HEK293T (cell line): ENCODE data around the gene CCDC102A.

Source experiments
- CTCF ChIA-PET: fragments of 350-600 bp; formaldehyde crosslinking; extraction: SDS; loops from one replicate; lab custom pipeline; 2021; ENCODE audit warnings: antibody characterized with exemption, inconsistent platforms; lab: Yijun Ruan, JAX
- POLR2A ChIA-PET: fragments of 350-600 bp; formaldehyde crosslinking; extraction: SDS; loops from one replicate; lab custom pipeline; 2020; ENCODE audit warnings: antibody characterized with exemption, inconsistent platforms; lab: Yijun Ruan, JAX
- DNase-seq: peaks from one replicate; pipeline ENCODE4 v3.0.0; 2012; ENCODE audit warnings: mixed read lengths; ENCODE audit errors: extremely low spot score
- ARNT ChIP-seq: fragments of 450-650 bp; IDR thresholded peaks from 2 replicates; pipeline ENCODE4 v1.6.1; 2017; ENCODE audit warnings: mild to moderate bottlenecking
- BHLHE40 ChIP-seq: fragments of 450-650 bp; IDR thresholded peaks from 2 replicates; pipeline ENCODE4 v1.6.1; 2016; ENCODE audit warnings: mild to moderate bottlenecking, moderate library complexity, borderline replicate concordance
- CTBP1 ChIP-seq: fragments of 450-650 bp; IDR thresholded peaks from 2 replicates; pipeline ENCODE4 v1.6.1; 2016; ENCODE audit warnings: borderline replicate concordance
- ELF4 ChIP-seq: fragments of 450-650 bp; IDR thresholded peaks from 2 replicates; pipeline ENCODE4 v1.6.1; 2017; ENCODE audit warnings: antibody characterized with exemption
- FOXA1 ChIP-seq: fragments of 450-650 bp; IDR thresholded peaks from 2 replicates; pipeline ENCODE4 v1.6.1; 2016; ENCODE audit warnings: mild to moderate bottlenecking
- FOXK2 ChIP-seq: fragments of 450-650 bp; IDR thresholded peaks from 2 replicates; pipeline ENCODE4 v1.6.1; 2016; ENCODE audit warnings: mild to moderate bottlenecking
- FOXM1 ChIP-seq: fragments of 450-650 bp; IDR thresholded peaks from 2 replicates; pipeline ENCODE4 v1.6.1; 2017; ENCODE audit warnings: mild to moderate bottlenecking, borderline replicate concordance
- HDGF ChIP-seq: fragments of 450-650 bp; IDR thresholded peaks from 2 replicates; pipeline ENCODE4 v1.6.1; 2017; ENCODE audit warnings: antibody characterized with exemption, borderline replicate concordance
- L3MBTL2 ChIP-seq: fragments of 450-650 bp; conservative IDR thresholded peaks from 2 replicates; pipeline ENCODE4 v1.6.1; 2016; ENCODE audit warnings: mild to moderate bottlenecking
- LEF1 ChIP-seq: fragments of 450-650 bp; IDR thresholded peaks from 2 replicates; pipeline ENCODE4 v1.6.1; 2017; ENCODE audit warnings: mild to moderate bottlenecking, borderline replicate concordance
- NFRKB ChIP-seq: fragments of 450-650 bp; IDR thresholded peaks from 2 replicates; pipeline ENCODE4 v1.6.1; 2016; ENCODE audit warnings: mild to moderate bottlenecking, moderate library complexity
- PKNOX1 ChIP-seq: fragments of 450-650 bp; IDR thresholded peaks from 2 replicates; pipeline ENCODE4 v1.6.1; 2016
- SP1 ChIP-seq: fragments of 450-650 bp; IDR thresholded peaks from 2 replicates; pipeline ENCODE4 v1.6.1; 2017
- SUZ12 ChIP-seq: fragments of 450-650 bp; IDR thresholded peaks from 2 replicates; pipeline ENCODE4 v1.6.1; 2016; ENCODE audit warnings: mild to moderate bottlenecking
- TARDBP ChIP-seq: fragments of 450-650 bp; IDR thresholded peaks from 2 replicates; pipeline ENCODE4 v1.6.1; 2016
- ZNF384 ChIP-seq: fragments of 450-650 bp; IDR thresholded peaks from 2 replicates; pipeline ENCODE4 v1.6.1; 2016

The CCDC102A gene

DNA sequence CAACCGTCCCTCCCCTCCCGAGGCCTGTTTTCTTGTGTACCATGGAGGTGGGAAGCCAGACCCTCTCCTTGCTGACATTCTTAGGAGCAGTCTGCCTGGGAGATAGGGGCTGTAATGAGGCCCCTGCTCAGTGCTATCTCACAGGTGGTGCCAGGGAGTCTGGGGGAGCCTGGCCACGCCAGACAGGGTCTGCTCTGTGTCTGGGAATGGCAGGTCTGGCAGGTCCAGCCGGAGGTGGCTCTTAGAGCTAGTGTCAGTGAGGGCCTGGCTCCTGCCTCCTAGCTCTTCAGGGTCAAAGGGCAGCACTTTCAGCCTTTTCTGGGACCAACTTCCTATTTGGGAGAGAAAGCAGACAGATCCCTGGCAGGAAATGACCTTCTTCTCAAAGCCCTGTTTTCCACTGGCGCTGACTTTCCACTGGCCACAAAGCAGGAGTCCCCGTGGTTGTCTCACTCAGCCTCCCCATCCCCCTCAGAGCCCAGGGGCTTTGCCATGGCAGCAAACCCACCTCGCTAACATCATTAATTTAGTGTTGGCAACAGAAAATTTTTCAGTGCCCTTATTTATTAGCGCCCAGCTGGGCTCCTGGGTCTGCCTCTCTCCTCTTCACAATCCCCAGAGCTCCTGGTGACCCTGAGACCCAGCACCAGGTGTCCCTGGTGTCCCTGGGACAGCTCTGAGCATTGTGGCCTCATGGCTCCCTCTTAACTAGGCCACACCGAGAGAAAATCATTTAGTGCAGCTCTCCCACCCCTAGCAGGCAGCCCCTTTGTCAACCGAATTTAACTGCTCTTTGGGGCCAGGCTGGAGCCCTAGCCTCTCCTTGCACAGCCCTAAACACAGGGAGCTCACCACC lies 26.1 kb downstream of the CCDC102A start:
- ChIA-PET POLR2A (interaction anchor here (0.7 to 1.4 kb wide), 2 partner anchors 25 to 63 kb away, joined by 3 to 4 read pairs; partner anchors contain the start of genes CIAPIN1 and COQ9), CTCF (no interaction called here)
- TF ChIP-seq SP1 (no peak), FOXM1 (no peak), SUZ12 (no peak), ARNT (no peak), BHLHE40 (no peak), L3MBTL2 (no peak), CTBP1 (no peak)
- no peak for DNase-seq

DNA sequence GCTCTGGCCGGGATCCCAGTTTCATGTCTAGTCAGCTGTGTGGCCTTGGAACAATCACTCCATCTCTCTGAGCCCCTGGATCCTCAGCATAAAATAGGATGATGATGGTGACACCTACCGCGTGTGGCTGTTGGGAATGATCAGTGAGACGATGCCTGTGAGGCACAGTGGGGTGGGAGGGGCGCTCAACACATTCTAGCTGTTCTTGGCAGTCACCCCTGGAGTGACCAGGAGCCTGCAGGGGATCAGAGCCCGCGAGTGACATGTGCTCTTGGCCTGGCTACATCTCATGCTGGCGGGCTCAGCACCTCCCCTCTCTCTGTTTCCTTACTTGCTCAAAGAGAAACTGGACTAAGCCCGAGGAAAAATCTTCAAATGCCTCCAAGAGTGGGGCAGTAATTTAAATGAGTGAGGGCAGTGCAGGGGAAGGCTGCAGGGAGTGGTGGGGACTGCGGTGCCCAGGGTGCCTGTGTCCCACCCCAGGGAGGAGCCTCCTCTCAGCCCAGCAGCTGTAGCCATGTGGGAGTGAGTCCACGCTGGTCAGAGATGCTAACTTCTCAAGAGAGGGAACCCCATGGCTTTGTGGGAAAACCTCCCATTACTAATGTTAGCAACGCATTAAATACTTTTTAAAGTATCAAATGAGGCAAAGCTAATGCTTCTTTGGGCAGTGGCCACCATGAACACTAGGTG lies 27.0 kb downstream of the CCDC102A start:
- DNase-seq, result no peak
- TF ChIP-seq NFRKB (no peak), FOXA1 (no peak), HDGF (no peak)
- CTCF ChIA-PET, result no interaction called here
- POLR2A ChIA-PET, result interaction anchor here (0.7 to 1.4 kb wide), 2 partner anchors 24 to 62 kb away, joined by 3 to 4 read pairs; partner anchors contain the start of genes CIAPIN1 and COQ9

GRCh38 chr16:57508035-57508425 lies 28.3 kb downstream of the CCDC102A start:
- TF ChIP-seq FOXA1 (no peak), ARNT (no peak), SUZ12 (no peak), FOXK2 (no peak), TARDBP (no peak)
- ChIA-PET POLR2A (no interaction called here), CTCF (interaction anchor here (0.5 kb wide), 1 partner anchor 89 kb away, joined by 3 read pairs; no protein-coding TSS in a partner anchor)
- DNase-seq, result no peak

DNA sequence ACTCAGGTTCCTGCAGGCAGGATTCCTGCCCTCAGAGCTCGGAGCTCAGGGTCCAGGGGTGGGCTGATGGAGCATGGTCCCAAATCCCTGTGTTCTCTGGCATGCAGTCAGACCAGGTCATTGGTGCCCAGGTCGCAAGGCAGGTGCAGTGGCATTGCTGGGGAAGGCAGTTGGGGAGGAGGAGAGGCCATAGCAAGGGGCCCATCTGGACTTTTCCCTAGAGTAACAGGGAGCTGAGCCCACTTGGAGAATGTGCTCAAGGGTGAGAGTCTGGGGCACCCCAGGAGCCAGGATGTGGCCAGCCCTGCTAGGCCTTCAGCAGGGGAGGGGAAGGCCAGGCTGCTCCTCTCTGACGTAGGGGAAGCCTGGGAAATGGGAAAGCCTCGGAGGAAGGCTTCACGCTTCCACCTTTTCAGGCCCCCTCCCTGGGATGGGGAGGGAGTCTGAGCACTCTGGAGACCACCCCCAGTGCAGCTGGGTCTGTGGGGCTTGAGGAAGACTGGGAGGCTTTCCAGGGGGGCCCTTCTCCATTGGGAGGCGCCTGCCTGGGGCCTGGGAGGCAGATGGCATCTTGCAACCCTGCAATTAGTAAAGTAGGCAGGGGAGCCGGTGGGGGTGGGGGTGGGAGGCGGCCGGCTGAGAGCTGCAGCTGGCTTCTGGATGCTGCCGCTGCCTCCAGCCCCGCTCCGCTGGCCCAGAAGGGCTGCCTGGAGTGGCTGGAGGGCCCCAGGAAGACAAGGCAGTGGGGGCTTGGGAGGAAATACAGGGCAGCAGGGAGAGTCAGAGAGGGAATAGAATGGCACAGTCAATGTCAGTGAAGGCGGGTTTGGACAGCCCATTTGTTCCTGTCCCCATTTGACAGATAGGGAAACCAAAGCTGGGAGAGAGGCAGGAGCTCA lies 29.0 kb downstream of the CCDC102A start:
- no peak for DNase-seq
- TF ChIP-seq PKNOX1 (no peak), L3MBTL2 (no peak), ZNF384 (no peak), NFRKB (no peak), BHLHE40 (no peak), FOXM1 (no peak), SUZ12 (no peak), LEF1 (no peak), SP1 (no peak), TARDBP (no peak), ELF4 (no peak), HDGF (no peak), CTBP1 (no peak), FOXK2 (no peak), ARNT (no peak)
- POLR2A ChIA-PET, result no interaction called here
- CTCF ChIA-PET, result interaction anchor here (0.5 kb wide), 1 partner anchor 89 kb away, joined by 3 read pairs; no protein-coding TSS in a partner anchor

GRCh38 chr16:57505169-57505568 lies 31.2 kb downstream of the CCDC102A start:
- DNase-seq, result no peak
- ChIA-PET POLR2A (no interaction called here), CTCF (interaction anchor here (0.9 kb wide), 1 partner anchor 43 kb away, joined by 3 read pairs; the partner anchor contains the start of gene POLR2C)
- TF ChIP-seq ELF4 (no peak), FOXM1 (no peak), HDGF (no peak), CTBP1 (no peak), FOXA1 (no peak), TARDBP (no peak), FOXK2 (no peak), SP1 (no peak)

DNA sequence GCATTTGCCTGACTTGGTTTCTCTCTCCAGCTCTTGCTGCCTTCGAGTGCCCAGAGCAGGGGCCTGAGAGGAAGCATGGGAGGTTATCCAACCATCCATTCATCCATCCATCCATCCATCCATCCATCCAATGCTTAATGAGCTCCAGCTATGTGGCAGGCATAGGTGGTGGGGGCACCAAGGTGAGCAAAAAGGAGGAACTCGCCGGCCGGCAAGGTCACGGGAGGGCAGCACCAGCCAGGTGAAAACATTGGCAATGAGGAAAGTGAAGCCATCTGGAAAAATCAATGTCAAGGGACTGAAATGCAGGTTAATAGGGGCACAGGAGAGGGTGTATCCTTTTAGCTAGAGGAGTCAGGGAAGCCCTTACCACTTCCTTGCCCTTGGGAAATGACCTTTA lies 31.9 kb downstream of the CCDC102A start:
- CTCF ChIA-PET, result interaction anchor here (0.7 kb wide), 1 partner anchor 38 kb away, joined by 3 read pairs; no protein-coding TSS in a partner anchor
- no peak for DNase-seq
- POLR2A ChIA-PET, result interaction anchor here (1.4 kb wide), 1 partner anchor 57 kb away, joined by 3 read pairs; the partner anchor contains the start of genes CIAPIN1 and COQ9

More for the DNA sequence above, 31.9 kb downstream of the CCDC102A start:
- TF ChIP-seq LEF1, result no peak
- TF ChIP-seq ZNF384, result no peak
- TF ChIP-seq FOXA1, result no peak
- no peak for TF ChIP-seq HDGF
- TF ChIP-seq TARDBP, result no peak
- no peak for TF ChIP-seq NFRKB
- no peak for TF ChIP-seq SP1
- no peak for TF ChIP-seq PKNOX1
- no peak for TF ChIP-seq L3MBTL2
- TF ChIP-seq BHLHE40, result no peak
- TF ChIP-seq SUZ12, result no peak
- no peak for TF ChIP-seq ELF4
